Rectal smooth muscle tissue (tissue), 1 donor: ENCODE results near the gene PDIA5.

ENCODE experiments used
- H3K27ac ChIP-seq: one replicate; pipeline ENCODE4 v1.7.0; 2013; ENCODE audit warnings: low read depth, low read length, inconsistent platforms
- H3K27me3 ChIP-seq: one replicate; pipeline ENCODE4 v1.7.0; 2013; ENCODE audit warnings: low read length; ENCODE audit not compliant: control insufficient read depth, insufficient read depth
- H3K36me3 ChIP-seq: one replicate; pipeline ENCODE4 v1.7.0; 2013; ENCODE audit warnings: low read length; ENCODE audit not compliant: control insufficient read depth, insufficient read depth
- H3K4me1 ChIP-seq: one replicate; pipeline ENCODE4 v1.7.0; 2013; ENCODE audit warnings: low read length; ENCODE audit not compliant: control insufficient read depth, insufficient read depth
- H3K4me3 ChIP-seq: one replicate; pipeline ENCODE4 v1.7.0; 2013; ENCODE audit warnings: low read length
- H3K9ac ChIP-seq: one replicate; pipeline ENCODE4 v1.7.0; 2013; ENCODE audit warnings: low read length

PDIA5 gene

DNA sequence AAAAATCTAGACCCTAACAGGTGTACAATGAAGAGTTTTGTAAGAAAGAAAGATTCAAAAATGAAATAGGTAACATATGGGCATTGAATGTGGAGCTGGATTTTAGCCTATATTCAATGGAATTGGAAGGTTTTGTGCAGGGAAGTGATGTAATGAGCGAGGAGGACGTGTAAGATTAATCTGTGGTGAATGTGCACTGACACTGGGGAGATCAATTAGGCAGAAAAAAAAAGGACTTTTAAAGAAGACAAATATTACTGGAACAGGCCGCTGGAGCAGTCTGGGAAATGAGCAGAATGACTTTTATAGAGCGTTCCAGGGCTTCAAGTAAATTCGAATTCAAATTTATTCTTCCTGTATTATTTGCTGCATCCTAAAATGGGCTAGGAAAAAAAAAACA lies 55.2 kb downstream of the PDIA5 start:
- peaks cover 7% of the 10 kb centered on the region for H3K36me3 ChIP-seq
- no peak overlapping the region for H3K27ac ChIP-seq
- no peaks in the 10 kb centered on the region for H3K27me3 ChIP-seq

DNA sequence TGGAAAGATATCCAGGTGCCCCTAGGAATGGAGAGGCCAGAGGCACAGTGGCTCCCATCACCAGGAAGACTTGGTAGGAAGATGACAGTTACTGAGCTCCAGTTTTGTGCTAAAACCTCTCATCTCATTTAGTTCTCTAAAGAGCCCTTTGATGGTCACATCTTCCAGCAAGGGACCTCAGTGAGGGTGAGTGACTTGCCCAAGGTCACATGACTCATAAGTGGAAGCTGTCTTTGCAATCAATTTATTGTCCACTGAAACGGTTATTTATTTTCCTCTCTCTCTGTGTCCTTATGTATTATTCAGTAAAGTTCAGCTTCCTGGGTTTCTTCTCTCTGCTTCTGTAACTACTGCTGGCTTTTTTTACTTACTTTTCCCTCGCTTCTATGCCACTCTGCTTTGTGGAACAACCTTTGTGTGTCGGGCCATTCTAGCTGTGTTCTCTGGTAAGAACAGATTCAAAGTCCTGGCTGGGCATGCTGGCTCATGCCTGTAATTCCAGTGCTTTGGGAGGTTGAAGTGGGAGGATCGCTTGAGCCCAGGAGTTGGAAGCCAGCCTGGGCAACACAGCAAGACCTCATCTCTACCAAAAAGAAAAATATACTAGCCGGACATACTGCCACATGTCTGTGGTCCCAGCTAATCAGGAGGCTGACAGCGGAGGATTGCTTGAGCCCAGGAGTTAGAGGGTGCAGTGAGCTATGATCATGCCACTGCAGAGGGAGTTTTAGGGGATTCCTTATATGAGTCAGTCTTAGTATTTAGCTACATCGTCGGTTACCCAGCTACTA lies 55.9 kb downstream of the PDIA5 start:
- H3K36me3 ChIP-seq = peaks cover 7% of the 10 kb centered on the region
- H3K4me1 ChIP-seq = no peaks in the 10 kb centered on the region
- no peak overlapping the region for H3K9ac ChIP-seq
- no peaks in the 10 kb centered on the region for H3K27me3 ChIP-seq
- H3K4me3 ChIP-seq = no peak overlapping the region
- H3K27ac ChIP-seq = no peak overlapping the region

More for the DNA sequence above, 55.2 kb downstream of the PDIA5 start:
- no peaks in the 10 kb centered on the region for H3K4me1 ChIP-seq
- no peak overlapping the region for H3K9ac ChIP-seq
- no peak overlapping the region for H3K4me3 ChIP-seq

DNA sequence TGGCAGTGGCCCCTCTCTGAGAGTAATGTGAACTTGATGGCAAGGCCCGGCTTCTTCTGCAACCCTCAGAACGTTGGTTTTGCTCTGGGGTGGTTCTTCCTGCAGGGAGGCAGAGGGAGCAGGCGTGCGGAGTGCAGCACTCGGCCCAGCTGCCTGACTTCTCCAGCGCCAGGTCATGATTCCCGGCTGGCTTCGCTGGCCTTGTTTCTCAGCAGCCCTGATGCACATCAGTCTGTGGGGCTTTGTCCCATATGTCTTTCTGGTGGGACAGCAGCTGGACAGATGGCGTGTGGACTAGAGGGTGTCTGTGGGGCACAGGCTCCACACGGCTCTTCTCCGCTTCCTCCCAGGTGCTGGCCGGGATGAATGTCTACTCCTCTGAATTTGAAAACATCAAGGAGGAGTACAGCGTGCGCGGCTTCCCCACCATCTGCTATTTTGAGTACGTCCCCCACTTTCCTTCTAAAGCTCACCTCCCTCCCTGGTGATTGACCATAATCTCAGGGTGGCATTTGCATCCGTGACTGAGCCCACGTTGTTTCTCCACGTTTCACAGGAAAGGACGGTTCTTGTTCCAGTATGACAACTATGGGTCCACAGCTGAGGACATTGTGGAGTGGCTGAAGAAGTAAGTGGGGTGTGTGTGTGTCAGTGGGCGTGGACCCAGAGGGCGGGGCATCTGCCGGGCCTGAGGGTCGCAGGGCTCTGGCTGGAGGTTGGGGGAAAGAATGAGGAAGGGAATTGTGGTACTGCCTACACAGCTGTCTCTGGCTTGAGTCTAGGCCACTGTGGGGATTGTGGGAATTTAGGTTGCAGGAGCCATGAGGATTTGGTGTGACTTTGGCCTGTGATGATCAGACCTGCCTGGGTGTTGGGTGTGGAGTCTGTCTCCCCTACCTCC lies 57.1 kb downstream of the PDIA5 start:
- Histone ChIP-seq H3K27ac (no peak overlapping the region), H3K27me3 (no peaks in the 10 kb centered on the region), H3K4me3 (no peak overlapping the region), H3K9ac (no peak overlapping the region), H3K36me3 (peaks cover 7% of the 10 kb centered on the region), H3K4me1 (no peaks in the 10 kb centered on the region)

GRCh38 chr3:123124971-123125370 lies 58.1 kb downstream of the PDIA5 start:
- Histone ChIP-seq H3K4me1 (no peaks in the 10 kb centered on the region), H3K27ac (no peak overlapping the region), H3K4me3 (no peak overlapping the region), H3K9ac (no peak overlapping the region), H3K27me3 (no peaks in the 10 kb centered on the region), H3K36me3 (peaks cover 6% of the 10 kb centered on the region)

DNA sequence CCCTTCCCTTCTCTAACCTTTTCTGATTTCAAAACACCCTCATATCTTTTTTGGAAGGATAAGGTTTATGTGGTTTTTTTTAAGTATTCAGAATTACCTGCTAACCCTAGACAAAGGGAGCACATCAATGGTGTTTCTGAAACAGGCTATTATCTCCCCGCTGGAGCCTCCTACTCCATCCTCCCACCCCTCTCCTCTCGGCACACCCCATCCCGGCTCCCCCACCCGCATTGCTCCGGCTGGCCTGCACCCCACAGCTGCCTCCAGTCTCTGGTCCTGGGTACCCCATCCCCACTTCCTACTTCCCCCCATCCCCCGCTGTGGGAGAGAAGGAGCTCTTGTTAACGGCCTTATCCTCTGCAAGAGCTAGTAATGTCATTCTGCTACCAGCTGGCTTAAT lies 59.2 kb downstream of the PDIA5 start:
- Histone ChIP-seq H3K27ac (no peak overlapping the region), H3K27me3 (no peaks in the 10 kb centered on the region), H3K4me1 (no peaks in the 10 kb centered on the region), H3K4me3 (no peak overlapping the region), H3K36me3 (peaks cover 5% of the 10 kb centered on the region), H3K9ac (no peak overlapping the region)

DNA sequence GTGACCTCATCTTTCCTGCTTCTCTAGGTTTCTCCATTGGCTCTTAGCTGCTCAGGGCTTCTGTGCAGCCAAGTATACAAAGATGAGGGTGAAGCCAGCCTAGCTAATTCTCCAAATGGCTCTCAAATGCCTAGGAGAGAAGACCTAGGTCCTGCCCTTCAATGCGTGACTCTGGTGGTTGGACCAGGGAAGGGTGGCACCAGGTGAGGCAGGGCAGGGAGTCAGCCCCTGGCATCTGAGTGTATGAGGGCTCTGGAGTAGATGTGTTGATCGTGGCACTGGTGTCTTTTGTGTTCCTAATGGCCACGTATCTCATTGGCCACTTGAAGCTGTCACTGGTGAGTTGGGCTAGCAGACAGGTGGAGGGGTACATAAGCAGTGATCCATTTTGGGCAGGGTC lies 59.8 kb downstream of the PDIA5 start:
- Histone ChIP-seq H3K27ac (no peak overlapping the region), H3K9ac (no peak overlapping the region), H3K4me3 (no peak overlapping the region), H3K36me3 (peaks cover 5% of the 10 kb centered on the region), H3K4me1 (no peaks in the 10 kb centered on the region), H3K27me3 (no peaks in the 10 kb centered on the region)

- no peaks in the 10 kb centered on the region for H3K27me3 ChIP-seq
- no peak overlapping the region for H3K4me3 ChIP-seq
- no peak overlapping the region for H3K27ac ChIP-seq
- H3K36me3 ChIP-seq = peaks cover 5% of the 10 kb centered on the region
- H3K4me1 ChIP-seq = no peaks in the 10 kb centered on the region
- H3K9ac ChIP-seq = no peak overlapping the region
Observed at GRCh38 chr3:123129092-123129491, 62.3 kb downstream of the PDIA5 start.

- H3K4me3 ChIP-seq = no peak overlapping the region
- H3K27ac ChIP-seq = no peak overlapping the region
- H3K4me1 ChIP-seq = no peaks in the 10 kb centered on the region
- no peak overlapping the region for H3K9ac ChIP-seq
- peaks cover 4% of the 10 kb centered on the region for H3K36me3 ChIP-seq
- H3K27me3 ChIP-seq = no peaks in the 10 kb centered on the region
Observed at GRCh38 chr3:123129532-123129931, 62.7 kb downstream of the PDIA5 start.

DNA sequence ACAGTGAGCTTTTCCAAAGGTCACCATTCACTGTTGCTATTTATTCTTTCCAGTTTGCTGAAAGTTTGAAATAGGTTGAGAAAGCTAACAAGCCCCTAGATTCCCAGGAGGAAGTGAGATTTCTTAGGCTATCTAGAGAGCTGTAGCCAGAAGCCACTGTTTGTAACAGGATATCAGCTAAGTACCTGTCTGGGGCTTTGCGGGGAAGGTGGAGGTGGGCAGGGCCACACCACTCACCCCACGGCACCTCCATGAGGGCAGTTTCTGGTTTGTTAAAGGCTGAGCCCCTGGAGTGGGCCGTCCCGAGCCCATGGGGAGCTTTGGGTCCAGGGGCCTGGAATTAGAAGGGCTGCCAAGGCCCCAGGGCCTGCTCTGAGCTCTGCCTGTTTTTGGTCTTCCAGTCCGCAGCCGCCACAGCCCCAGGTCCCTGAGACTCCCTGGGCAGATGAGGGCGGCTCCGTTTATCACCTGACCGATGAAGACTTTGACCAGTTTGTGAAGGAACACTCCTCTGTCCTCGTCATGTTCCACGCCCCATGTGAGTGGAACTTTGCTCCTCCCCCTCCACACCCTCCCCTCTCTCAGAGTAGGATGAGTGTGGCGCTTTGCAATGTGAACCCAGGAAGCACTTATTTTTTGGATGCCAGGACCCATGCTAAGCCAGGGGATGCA lies 63.4 kb downstream of the PDIA5 start:
- no peaks in the 10 kb centered on the region for H3K4me1 ChIP-seq
- H3K27me3 ChIP-seq = no peaks in the 10 kb centered on the region
- H3K27ac ChIP-seq = no peak overlapping the region
- H3K36me3 ChIP-seq = no peaks in the 10 kb centered on the region
- no peak overlapping the region for H3K4me3 ChIP-seq
- no peak overlapping the region for H3K9ac ChIP-seq

DNA sequence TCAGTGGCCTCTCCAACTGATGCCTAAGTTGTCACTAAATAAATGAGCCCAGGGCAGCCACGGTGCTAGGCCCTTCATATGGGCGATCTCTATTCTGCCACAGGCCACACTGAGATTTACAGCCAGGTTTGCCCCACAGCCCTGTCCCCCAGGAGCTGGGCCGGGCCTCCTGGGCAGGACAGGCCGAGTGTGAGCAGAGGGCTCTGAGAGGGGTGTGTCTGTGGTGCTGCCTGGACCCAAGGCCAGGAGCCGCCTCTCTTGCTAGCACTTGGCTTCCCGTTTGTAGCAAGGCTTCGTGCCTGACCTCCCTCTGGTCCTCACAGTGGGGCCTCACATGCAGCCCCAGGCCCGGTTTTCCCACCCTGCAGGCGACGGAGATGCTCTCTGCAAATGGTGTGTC lies 67.8 kb downstream of the PDIA5 start:
- no peak overlapping the region for H3K9ac ChIP-seq
- no peaks in the 10 kb centered on the region for H3K36me3 ChIP-seq
- no peak overlapping the region for H3K27ac ChIP-seq
- H3K27me3 ChIP-seq = no peaks in the 10 kb centered on the region
- H3K4me3 ChIP-seq = no peak overlapping the region
- H3K4me1 ChIP-seq = no peaks in the 10 kb centered on the region

DNA sequence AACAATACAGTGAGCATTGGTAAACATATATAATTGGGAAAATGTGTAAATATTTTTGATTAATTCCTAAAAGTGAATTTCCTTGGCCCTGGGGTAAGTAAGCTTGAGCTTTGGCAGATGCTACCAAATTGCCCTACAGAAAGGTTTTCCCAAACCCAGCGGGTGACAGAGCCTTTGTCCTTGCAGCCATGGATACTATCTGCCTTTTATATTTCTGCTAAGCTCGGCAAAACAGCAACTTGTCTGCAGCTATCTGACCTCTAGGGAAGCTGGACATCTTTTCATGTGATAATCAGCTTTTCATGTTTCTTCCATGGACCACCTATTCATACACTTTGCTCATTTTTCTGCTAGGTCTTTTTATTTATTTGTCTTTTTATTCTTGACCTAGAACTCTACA lies 70.2 kb downstream of the PDIA5 start:
- Histone ChIP-seq H3K36me3 (no peaks in the 10 kb centered on the region), H3K9ac (no peak overlapping the region)

DNA sequence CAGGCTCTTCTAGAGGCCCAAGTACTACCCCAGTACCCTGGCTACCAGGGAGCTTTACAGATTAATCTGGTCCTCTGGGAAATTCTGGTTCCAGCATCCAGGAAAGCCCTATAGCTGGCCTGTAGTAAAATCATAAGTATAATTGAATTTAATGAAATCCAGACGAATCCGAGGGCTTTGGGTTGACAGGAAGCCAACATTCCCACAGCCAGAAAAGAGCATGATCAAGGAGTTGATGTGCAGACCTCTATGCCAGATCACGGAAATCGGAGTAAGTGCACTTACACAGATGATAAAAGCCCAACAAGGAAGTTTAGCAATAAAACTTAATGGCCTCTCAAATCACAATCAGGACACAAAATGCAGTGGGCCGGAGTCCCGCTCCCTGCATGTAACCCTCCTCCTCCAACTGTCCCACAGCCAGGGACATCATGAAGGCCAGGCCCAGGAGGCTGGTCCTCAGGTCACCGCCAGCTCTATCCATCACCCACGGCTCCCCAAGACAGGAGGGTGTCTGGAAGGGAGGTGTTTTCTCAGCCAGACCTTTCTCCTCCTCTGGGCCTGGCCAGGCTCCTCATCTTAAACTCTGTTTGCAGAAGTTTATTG lies 72.1 kb downstream of the PDIA5 start:
- Histone ChIP-seq H3K4me1 (no peaks in the 10 kb centered on the region), H3K9ac (no peak overlapping the region), H3K36me3 (no peaks in the 10 kb centered on the region), H3K4me3 (no peak overlapping the region), H3K27ac (no peak overlapping the region), H3K27me3 (no peaks in the 10 kb centered on the region)

More for the DNA sequence above, 70.2 kb downstream of the PDIA5 start:
- Histone ChIP-seq H3K27ac (no peak overlapping the region), H3K27me3 (no peaks in the 10 kb centered on the region), H3K4me3 (no peak overlapping the region), H3K4me1 (no peaks in the 10 kb centered on the region)
